ENCODE measurements around the gene ATG9A. TPM values are rescaled to one million over a fixed set of nuclear protein-coding genes. Genes with fewer than 3 reads are reported as not detected.
"Not testable (repeated sequence)": the region's sequence is repeated elsewhere in the genome, so short reads cannot be mapped to it uniquely, and the experiment has no call there.

Gene ATG9A
- total RNA-seq, 1 experiment from 2014 or later = 52.1 TPM

DNA sequence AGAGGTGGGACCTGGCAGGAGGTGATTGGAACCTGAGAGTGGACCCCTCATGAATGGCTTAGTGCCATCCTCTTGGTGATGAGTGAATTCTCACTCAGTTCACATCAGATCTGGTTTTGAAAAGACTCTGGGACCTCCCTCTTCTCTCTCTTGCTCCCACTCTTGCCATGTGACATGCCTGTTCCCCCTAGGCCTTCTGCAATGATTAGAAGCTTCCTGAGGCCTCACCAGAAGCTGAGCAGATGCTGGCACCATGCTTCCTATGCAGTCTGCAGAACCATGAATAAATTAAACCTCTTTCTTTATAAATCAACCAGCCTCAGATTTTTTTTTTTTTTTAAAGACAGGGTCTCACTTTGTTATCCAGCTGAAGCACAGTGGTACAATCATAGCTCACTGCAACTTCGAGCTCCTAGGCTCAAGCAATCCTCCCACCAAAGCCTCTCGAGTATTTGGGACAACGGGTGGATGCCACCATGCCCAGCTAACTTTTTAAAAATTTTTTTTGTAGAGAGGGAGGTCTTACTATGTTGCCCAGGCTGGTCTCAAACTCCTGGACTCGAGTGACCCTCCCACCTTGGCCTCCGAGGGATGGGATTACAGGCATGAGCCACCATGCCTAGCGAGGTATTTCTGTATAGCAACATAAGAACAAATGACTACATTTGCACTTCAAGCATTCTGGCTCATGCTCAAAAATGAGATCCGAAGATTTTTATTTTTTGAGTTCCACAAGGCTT, 24.8 kb downstream of the ATG9A start:
- no peaks in the 10 kb centered on the region for H3K9me3 Mint-ChIP-seq (ENCODE audit: unreplicated experiment)
- TF ChIP-seq, protein P1, sequence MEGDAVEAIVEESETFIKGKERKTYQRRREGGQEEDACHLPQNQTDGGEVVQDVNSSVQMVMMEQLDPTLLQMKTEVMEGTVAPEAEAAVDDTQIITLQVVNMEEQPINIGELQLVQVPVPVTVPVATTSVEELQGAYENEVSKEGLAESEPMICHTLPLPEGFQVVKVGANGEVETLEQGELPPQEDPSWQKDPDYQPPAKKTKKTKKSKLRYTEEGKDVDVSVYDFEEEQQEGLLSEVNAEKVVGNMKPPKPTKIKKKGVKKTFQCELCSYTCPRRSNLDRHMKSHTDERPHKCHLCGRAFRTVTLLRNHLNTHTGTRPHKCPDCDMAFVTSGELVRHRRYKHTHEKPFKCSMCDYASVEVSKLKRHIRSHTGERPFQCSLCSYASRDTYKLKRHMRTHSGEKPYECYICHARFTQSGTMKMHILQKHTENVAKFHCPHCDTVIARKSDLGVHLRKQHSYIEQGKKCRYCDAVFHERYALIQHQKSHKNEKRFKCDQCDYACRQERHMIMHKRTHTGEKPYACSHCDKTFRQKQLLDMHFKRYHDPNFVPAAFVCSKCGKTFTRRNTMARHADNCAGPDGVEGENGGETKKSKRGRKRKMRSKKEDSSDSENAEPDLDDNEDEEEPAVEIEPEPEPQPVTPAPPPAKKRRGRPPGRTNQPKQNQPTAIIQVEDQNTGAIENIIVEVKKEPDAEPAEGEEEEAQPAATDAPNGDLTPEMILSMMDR (IDR thresholded peaks at IDR 0.05; ENCODE audit: unreplicated experiment) = no peak
- H3K27ac Mint-ChIP-seq (ENCODE audit: low read depth, unreplicated experiment) = no peak overlapping the region
- no peaks in the 10 kb centered on the region for H3K27me3 Mint-ChIP-seq (ENCODE audit: insufficient read depth, unreplicated experiment)
- no peak for DNase-seq (ENCODE audit: unreplicated experiment)
- ChIA-PET POLR2A (interaction anchor here (1.3 to 1.4 kb wide), 2 partner anchors 25 to 29 kb away, joined by 3 read pairs; no protein-coding TSS in a partner anchor), CTCF (interaction anchor here (0.6 to 2.0 kb wide), 2 partner anchors 10 to 24 kb away, joined by 3 to 6 read pairs; no protein-coding TSS in a partner anchor)
- BruUV-seq (replicated peaks) = no TSS peak
- H3K4me3 Mint-ChIP-seq (ENCODE audit: unreplicated experiment) = no peak overlapping the region
- intact Hi-C loops (cut with micrococcal nuclease) = no loop called here
- peaks cover 15% of the 10 kb centered on the region for H3K4me1 Mint-ChIP-seq (ENCODE audit: insufficient read depth, unreplicated experiment)
- H3K36me3 Mint-ChIP-seq (ENCODE audit: insufficient read depth, unreplicated experiment) = peaks cover 14% of the 10 kb centered on the region

DNA sequence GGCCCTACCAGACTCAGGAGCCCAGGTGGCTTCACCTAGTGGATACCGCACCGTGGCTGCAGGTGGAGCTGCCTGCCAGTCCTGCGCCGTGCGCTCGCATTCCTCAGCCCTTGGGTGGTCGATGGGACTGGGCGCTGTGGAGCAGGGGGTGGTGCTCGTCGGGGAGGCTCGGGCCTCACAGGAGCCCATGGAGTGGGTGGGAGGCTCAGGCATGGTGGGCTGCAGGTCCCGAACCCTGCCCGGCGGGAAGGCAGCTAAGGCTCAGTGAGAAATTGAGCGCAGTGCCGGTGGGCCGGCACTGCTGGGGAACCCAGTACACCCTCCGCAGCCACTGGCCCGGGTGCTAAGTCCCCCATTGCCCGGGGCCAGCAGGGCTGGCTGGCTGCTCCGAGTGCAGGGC, 28.1 kb downstream of the ATG9A start:
- POLR2A ChIA-PET = interaction anchor here (0.7 kb wide), 1 partner anchor 9 kb away, joined by 3 read pairs; no protein-coding TSS in a partner anchor

DNA sequence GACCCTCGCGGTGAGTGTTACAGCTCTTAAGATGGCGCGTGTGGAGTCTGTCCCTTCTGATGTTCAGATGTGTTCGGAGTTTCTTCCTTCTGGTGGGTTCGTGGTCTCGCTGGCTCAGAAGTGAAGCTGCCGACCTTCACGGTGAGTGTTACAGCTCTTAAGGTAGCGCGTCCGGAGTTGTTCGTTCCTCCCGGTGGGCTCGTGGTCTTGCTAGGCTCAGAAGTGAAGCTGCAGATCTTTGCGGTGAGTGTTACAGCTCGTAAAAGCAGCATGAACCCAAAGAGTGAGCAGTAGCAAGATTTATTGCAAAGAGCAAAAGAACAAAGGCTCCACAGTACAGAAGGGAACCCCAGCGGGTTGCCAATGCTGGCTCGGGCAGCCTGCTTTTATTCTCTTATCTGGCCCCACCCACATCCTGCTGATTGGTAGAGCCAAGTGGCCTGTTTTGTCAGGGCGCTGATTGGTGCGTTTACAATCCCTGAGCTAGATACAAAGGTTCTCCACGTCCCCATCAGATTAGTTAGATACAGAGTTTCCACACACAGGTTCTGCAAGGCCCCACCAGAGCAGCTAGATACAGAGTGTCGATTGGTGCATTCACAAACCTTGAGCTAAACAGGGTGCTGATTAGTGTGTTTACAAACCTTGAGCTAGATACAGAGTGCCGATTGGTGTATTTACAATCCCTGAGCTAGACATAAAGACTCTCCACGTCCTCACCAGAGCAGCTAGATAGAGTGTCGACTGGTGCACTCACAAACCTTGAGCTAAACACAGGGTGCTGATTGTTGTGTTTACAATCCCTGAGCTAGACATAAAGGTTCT, 28.7 kb downstream of the ATG9A start:
- H3K9me3 Mint-ChIP-seq (ENCODE audit: unreplicated experiment); intact Hi-C loops (cut with micrococcal nuclease); H3K36me3 Mint-ChIP-seq (ENCODE audit: insufficient read depth, unreplicated experiment); DNase-seq (ENCODE audit: unreplicated experiment); H3K4me1 Mint-ChIP-seq (ENCODE audit: insufficient read depth, unreplicated experiment); H3K4me3 Mint-ChIP-seq (ENCODE audit: unreplicated experiment); H3K27me3 Mint-ChIP-seq (ENCODE audit: insufficient read depth, unreplicated experiment); BruUV-seq (replicated peaks); H3K27ac Mint-ChIP-seq (ENCODE audit: low read depth, unreplicated experiment): not testable (repeated sequence)
- ChIA-PET CTCF (interaction anchor here (1.0 to 1.2 kb wide), 2 partner anchors 19 to 99 kb away, joined by 3 to 6 read pairs; no protein-coding TSS in a partner anchor), POLR2A (interaction anchor here (0.7 kb wide), 2 partner anchors 8 to 22 kb away, joined by 3 read pairs; no protein-coding TSS in a partner anchor)

More for the DNA sequence above, 28.1 kb downstream of the ATG9A start:
- H3K4me3 Mint-ChIP-seq (ENCODE audit: unreplicated experiment); H3K27ac Mint-ChIP-seq (ENCODE audit: low read depth, unreplicated experiment); BruUV-seq (replicated peaks); H3K36me3 Mint-ChIP-seq (ENCODE audit: insufficient read depth, unreplicated experiment); DNase-seq (ENCODE audit: unreplicated experiment); H3K27me3 Mint-ChIP-seq (ENCODE audit: insufficient read depth, unreplicated experiment); H3K4me1 Mint-ChIP-seq (ENCODE audit: insufficient read depth, unreplicated experiment); intact Hi-C loops (cut with micrococcal nuclease); H3K9me3 Mint-ChIP-seq (ENCODE audit: unreplicated experiment): not testable (repeated sequence)
- CTCF ChIA-PET = interaction anchor here (1.0 to 1.2 kb wide), 2 partner anchors 19 to 98 kb away, joined by 3 to 6 read pairs; no protein-coding TSS in a partner anchor

DNA sequence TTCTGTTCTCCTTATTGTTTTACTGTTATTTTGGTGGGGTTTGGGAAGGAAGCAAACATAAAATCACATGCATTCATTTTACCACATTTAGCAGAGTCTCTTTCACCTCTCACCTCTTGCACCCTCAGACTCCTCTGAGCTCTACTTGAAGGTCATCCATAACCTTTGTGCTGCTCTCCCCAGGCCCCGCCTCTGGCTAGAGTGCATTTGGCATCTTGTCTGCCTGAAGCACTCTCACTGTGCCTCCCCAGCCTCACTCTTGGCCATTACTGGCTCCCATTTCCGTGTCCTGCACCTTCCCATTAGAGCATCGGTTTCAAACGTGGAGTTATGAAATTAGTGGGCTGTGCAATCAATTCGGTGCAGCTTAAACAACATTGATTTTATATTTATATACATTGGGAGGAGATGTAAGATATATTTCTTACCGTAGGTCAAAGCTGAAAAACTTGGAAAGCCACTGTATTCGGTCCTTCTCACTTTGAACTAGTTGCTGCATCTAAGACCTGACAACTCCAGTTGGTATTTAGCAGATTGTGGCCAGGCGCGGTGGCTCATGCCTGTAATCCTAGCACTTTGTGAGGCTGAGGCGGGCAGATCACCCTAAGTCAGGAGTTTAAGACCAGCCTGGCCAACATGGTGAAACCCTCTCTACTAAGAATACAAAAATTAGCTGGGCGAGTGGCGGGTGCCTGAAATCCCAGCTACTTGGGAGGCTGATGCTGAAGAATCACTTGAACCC, 29.8 kb downstream of the ATG9A start:
- Mint-ChIP-seq H3K27ac (ENCODE audit: low read depth, unreplicated experiment) (no peak overlapping the region), H3K9me3 (ENCODE audit: unreplicated experiment) (no peaks in the 10 kb centered on the region), H3K4me1 (ENCODE audit: insufficient read depth, unreplicated experiment) (no peaks in the 10 kb centered on the region), H3K27me3 (ENCODE audit: insufficient read depth, unreplicated experiment) (no peaks in the 10 kb centered on the region), H3K4me3 (ENCODE audit: unreplicated experiment) (no peak overlapping the region), H3K36me3 (ENCODE audit: insufficient read depth, unreplicated experiment) (no peaks in the 10 kb centered on the region)
- ChIA-PET POLR2A (interaction anchor here (1.1 to 1.2 kb wide), 2 partner anchors 24 to 33 kb away, joined by 3 to 5 read pairs; no protein-coding TSS in a partner anchor), CTCF (interaction anchor here (1.0 to 1.2 kb wide), 3 partner anchors 18 to 95 kb away, joined by 3 to 6 read pairs (median 3); no protein-coding TSS in a partner anchor)
- no TSS peak for BruUV-seq (replicated peaks)
- TF ChIP-seq, protein P1 (IDR thresholded peaks at IDR 0.05; ENCODE audit: unreplicated experiment) = no peak
- no peak for DNase-seq (ENCODE audit: unreplicated experiment)
- intact Hi-C loops (cut with micrococcal nuclease) = no loop called here

All from MCF 10A (cell line).